ENCODE measurements around the gene DCTN3. TPM values are rescaled to one million over a fixed set of nuclear protein-coding genes. Genes with fewer than 3 reads are reported as not detected.

DCTN3 gene
- polyA plus RNA-seq, 4 donors: 86.6 to 102 (median 94.2) TPM

DNA sequence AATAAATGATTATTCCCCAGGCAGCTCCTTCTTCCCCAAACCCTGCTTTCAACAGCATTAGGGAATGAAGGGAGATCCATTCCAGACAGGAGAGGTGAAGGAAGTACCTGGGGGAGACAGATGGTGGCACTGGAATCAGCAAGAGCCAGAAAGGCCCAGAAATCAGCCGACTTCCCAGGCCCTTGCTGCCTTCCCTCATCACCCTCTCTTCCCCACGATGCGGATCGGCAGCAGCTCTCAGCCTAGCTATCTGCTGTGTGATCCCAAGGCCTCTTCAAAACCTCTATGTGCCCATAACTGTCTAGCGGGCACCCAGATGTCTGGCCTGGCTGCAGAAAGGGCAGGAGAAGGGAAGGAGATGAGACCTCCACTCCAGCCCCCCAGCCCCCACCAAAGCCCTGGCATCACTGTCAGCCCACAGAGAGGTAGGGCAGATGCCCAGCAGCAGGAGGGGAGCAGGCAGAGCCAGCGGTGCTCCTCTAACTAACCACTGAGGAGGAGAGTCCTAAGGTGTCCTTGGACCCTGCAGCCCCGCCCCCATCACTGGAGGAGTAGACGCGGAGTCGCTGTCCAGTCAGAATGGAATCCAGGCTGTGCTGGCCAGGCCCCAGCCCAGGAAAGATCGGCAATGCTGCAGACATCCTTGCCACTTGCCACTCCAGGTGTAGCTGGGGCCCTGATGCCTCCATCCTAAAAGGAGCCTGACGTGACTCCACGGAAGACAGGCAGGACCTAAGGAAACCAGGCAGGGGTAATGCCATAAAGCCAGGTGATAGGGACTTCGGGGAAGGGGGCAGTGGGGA, 43.5 kb downstream of the DCTN3 start:
- DNase-seq (ENCODE audit: low read depth in 4 of 4, low spot score in 3 of 4): no peak

DNA sequence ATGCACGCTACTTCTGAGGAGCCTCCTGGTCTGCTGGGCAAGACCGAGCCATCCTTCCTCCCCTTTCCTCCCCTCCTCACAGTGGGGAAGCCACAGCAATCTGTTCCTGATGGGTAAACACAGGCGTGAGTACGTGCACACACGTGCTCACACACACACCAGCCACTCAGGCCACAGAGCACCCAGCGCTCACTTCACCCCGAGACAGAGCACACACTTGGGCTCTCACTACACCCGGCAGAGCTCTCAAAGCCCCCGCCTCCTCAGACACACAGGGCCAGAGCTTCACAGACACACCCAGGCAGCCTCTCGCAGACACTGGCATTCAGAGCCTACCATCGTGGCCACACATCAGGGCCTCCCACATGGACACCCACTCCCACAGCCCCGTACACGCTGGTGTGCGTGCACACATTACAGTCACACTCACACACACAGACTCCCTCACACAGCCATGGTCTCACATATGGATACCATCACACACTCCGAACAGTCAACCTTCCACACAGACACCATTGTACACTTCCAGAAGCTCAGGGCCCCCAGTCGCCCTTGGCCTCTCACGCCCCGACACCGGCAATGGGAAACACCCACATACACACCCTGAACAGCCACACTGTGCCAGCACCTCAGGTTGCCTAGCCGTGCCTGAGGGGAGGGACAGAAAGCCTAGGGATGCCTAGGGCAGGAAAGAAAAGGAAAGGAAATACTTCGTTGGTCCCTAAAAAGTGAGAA, 44.3 kb downstream of the DCTN3 start:
- no peak for DNase-seq (ENCODE audit: low read depth in 4 of 4, low spot score in 3 of 4)

GRCh38 chr9:34575241-34575640, 45.1 kb downstream of the DCTN3 start:
- DNase-seq (ENCODE audit: low read depth in 4 of 4, low spot score in 3 of 4): no peak

- no peak for DNase-seq (ENCODE audit: low read depth in 4 of 4, low spot score in 3 of 4)
Measured at GRCh38 chr9:34574571-34574970, 45.7 kb downstream of the DCTN3 start.

DNA sequence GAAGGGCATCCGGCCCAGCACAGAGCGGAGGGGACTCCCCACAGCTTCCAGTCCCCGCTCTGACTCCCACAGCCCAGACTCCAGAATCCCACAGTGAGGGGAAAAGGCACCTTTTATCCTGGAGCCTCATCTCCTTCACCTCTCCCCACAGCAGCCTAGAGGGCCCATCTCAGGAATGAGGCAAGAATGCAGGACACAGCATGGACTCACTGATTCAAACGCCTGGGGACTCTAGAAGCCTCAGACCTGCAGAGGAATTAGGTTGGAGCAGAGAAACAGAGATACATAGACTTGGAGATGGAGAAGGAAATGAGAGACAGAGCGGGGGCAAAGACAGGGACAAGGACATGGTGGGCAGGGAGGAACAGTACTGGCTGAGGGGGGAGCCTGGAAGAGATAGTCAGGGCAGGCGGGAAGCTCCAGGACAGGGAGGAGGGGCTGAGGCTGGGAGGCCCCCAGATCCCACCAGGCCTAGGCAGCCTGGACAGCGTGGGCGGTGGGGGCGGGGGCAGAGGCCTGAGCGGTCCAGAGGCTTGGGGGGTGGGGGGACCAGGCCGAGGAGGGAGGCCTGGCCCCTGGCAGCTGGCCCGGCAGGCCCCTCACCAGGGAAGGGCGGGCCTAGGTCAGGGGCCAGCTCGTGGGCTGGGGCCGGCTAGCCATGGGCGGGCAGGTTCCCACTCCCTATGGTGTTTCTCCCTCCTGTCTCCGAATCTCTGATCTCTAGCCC, 46.5 kb downstream of the DCTN3 start:
- DNase-seq (ENCODE audit: low read depth in 4 of 4, low spot score in 3 of 4): no peak

- DNase-seq (ENCODE audit: low read depth in 4 of 4, low spot score in 3 of 4): no peak
Measured at GRCh38 chr9:34572628-34573027, 47.7 kb downstream of the DCTN3 start.

- DNase-seq (ENCODE audit: low read depth in 4 of 4, low spot score in 3 of 4): no peak
Measured at GRCh38 chr9:34572092-34572491, 48.2 kb downstream of the DCTN3 start.

DNA sequence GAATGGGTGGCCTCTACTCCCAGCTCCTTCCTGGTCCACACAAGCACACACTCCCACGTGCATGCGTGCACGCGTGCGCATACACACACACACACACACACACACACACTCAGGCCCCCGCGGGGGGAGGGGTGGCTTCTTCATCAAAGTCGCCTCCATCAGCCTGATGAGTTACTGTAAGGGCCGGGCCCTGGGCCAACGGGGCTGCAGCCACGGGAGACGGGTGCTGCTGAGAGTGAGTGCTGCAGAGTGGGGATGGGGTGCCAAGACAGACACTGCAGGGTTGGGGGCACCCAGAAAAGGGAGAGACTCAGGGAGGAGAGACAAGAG, 48.8 kb downstream of the DCTN3 start:
- no peak for DNase-seq (ENCODE audit: low read depth in 4 of 4, low spot score in 3 of 4)

GRCh38 chr9:34570809-34571480, 49.4 kb downstream of the DCTN3 start:
- DNase-seq (ENCODE audit: low read depth in 4 of 4, low spot score in 3 of 4): no peak

- DNase-seq (ENCODE audit: low read depth in 4 of 4, low spot score in 3 of 4): no peak
Measured at GRCh38 chr9:34570376-34570775, 49.9 kb downstream of the DCTN3 start.

DNA sequence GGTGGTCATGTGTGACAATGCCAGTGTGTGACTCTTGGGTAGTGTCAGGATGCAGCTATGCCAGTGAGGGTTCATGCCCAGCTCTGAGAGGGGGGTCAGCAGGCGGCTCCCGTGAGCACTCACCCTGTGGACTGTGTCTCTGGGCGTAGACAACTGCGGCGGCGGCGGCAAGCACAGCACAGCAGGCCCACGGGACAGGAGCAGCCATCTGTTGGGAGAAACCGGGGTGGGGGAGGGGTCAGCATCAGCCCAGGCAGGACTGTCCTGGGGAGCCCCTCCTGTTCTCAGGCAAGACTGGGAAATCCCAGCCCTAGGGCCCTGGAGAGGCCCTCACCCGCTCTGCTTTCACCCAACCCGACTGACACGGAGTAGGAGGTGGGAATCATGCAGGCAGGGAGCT, 51.5 kb downstream of the DCTN3 start:
- DNase-seq (ENCODE audit: low read depth in 4 of 4, low spot score in 3 of 4): no peak

DNA sequence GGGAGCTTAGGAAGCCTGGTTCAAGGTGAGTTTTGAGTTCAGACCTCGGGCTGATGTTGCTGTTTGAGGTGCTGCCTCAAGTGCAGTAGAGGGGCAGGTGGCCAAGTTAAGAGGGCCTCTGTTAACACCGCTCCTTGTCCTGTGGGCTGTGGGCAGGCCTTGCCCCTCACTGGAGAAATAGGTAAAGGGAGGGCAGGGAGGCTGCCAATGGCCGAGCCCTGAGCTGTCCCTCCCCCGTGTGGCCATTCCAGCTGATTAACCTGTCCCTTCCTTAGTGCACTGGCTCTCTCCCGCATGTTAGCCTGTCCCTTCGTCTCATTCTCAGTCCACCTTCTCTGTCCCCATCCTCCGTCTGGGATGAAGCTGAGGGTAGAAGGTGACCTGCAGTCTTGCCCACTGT, 52.2 kb downstream of the DCTN3 start:
- no peak for DNase-seq (ENCODE audit: low read depth in 4 of 4, low spot score in 3 of 4)

DNA sequence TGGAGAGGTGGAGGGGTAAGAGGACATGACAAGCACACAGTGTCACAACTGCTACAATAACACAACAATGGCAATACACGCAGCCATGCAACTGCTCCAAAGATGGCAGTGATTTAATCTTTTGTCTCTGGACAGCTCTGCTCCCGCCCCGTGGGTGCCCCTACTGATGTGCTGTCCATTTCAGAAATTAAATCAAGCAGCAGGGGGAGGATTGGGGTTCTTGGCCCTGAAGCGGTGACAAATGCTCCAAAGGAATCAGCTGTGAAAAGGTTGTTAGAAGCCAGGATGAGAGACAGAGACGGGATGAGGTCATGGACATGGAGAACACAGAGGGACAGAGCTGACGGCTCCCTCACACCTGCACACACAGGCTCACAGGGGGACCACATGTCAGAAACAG, 53.3 kb downstream of the DCTN3 start:
- no peak for DNase-seq (ENCODE audit: low read depth in 4 of 4, low spot score in 3 of 4)

DNA sequence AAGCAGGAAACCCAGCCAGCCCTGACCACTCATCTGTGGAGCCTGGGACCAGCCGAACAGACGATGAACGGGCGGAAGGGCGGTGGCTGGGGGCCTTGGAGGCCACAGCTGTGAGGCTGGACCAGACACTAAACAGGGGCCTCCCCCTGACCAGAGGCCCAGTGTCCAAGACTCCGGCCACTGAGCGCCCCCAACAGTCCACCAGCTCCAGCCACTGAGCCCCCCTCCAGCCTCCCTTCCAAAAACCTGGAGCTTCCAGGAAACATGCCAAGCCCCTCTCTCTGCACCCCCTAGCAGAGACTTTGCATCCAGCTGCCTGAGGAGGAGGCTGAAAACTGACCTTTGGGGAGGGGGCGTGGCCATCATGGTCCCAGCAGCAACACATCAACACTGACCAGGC, 54.0 kb downstream of the DCTN3 start:
- no peak for DNase-seq (ENCODE audit: low read depth in 4 of 4, low spot score in 3 of 4)

DNA sequence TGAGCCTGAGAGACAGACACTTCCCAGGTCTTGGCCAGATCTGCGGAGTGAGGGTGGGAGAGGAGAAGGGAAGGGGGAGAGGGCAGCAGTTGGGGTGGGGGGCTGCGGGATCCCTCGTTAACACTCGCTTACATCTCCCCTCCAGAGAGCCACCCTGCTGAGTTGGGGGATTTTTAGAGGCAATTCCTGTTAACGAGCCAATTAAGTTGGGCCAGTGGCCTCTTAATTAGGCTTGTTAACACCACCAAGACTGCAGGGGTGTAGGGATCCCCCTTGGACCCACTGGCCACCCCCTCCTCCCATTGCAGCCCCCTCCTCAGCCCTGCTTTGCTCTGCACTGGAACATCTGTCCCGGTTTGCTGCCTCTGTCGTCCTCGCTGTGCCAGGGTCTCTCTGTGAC, 54.4 kb downstream of the DCTN3 start:
- DNase-seq (ENCODE audit: low read depth in 4 of 4, low spot score in 3 of 4): no peak

- no peak for DNase-seq (ENCODE audit: low read depth in 4 of 4, low spot score in 3 of 4)
Measured at GRCh38 chr9:34564617-34565016, 55.7 kb downstream of the DCTN3 start.

Other genes starting within 250 kb of the DCTN3 start
- gene MYORG, start 243.6 kb downstream of the DCTN3 start, polyA plus RNA-seq (ENCODE audit: insufficient read length in 4 of 4): 1 to 10 TPM; 2.9 to 9.5 (median 7.5) TPM
- 10 to 100 TPM; 11.9 to 13.9 (median 12.5) TPM for gene FAM219A, start 161.9 kb downstream of the DCTN3 start, polyA plus RNA-seq (ENCODE audit: insufficient read length in 4 of 4)
- gene DNAI1, start 161.7 kb downstream of the DCTN3 start, polyA plus RNA-seq (ENCODE audit: insufficient read length in 4 of 4): 1 to 10 TPM in 3 of 4 donors, under 1 TPM in 1; 0.15 to 3.2 (median 2.0) TPM
- 1 to 10 TPM in 3 of 4 donors, under 1 TPM in 1; 0.82 to 3.6 (median 1.7) TPM for gene ENHO, start 97.5 kb downstream of the DCTN3 start, polyA plus RNA-seq (ENCODE audit: insufficient read length in 4 of 4)
- 10 to 100 TPM; 31.8 to 90.7 (median 49.3) TPM for gene CNTFR, start 30.8 kb downstream of the DCTN3 start, polyA plus RNA-seq (ENCODE audit: insufficient read length in 4 of 4)
- gene RPP25L, start 8.4 kb downstream of the DCTN3 start, polyA plus RNA-seq (ENCODE audit: insufficient read length in 4 of 4): 10 to 100 TPM; 13.1 to 30.3 (median 26.7) TPM
- gene ARID3C, start 8.6 kb upstream of the DCTN3 start, polyA plus RNA-seq (ENCODE audit: insufficient read length in 4 of 4): under 1 TPM in 3 of 4 donors, not detected in 1; 0.11 to 0.22 (median 0.17) TPM
- 10 to 100 TPM; 46.1 to 58.9 (median 49.3) TPM for gene SIGMAR1, start 17.3 kb upstream of the DCTN3 start, polyA plus RNA-seq (ENCODE audit: insufficient read length in 4 of 4)
- 10 to 100 TPM; 58.9 to 81.5 (median 66.0) TPM for gene GALT, start 26.2 kb upstream of the DCTN3 start, polyA plus RNA-seq (ENCODE audit: insufficient read length in 4 of 4)
- gene IL11RA, start 31.7 kb upstream of the DCTN3 start, polyA plus RNA-seq (ENCODE audit: insufficient read length in 4 of 4): 100 to 1,000 TPM in 1 of 4 donors, 10 to 100 TPM in 3; 50.0 to 138 (median 66.6) TPM
- 1 to 10 TPM in 1 of 4 donors, under 1 TPM in 3; 0.59 to 1.1 (median 0.76) TPM for gene CCL27, start 42.2 kb upstream of the DCTN3 start, polyA plus RNA-seq (ENCODE audit: insufficient read length in 4 of 4)
- under 1 TPM in 2 of 4 donors, not detected in 2; 0.38 to 0.57 TPM for gene CCL19, start 70.8 kb upstream of the DCTN3 start, polyA plus RNA-seq (ENCODE audit: insufficient read length in 4 of 4)
- 10 to 100 TPM in 3 of 4 donors, 1 to 10 TPM in 1; 8.0 to 28.2 (median 16.8) TPM for gene CCL21, start 89.6 kb upstream of the DCTN3 start, polyA plus RNA-seq (ENCODE audit: insufficient read length in 4 of 4)

Data from left renal pelvis (tissue), 4 donors.